Measurements from ENCODE around the gene MATCAP1.

- TF ChIP-seq POLR2A (IDR thresholded peaks at IDR 0.05) (no peak), CTCF (IDR thresholded peaks at IDR 0.05) (no peak)
Measured at GRCh38 chr16:67208154-67208896, 24.6 kb upstream of the MATCAP1 start.
